Breast epithelium (tissue), 3 donors: ENCODE measurements around the gene NYNRIN.

ENCODE experiments used
- POLR2A ChIP-seq: fragments of 450-650 bp; IDR thresholded peaks from one replicate; pipeline ENCODE4 v1.6.1; 2016; ENCODE audit warnings: antibody characterized with exemption, mild to moderate bottlenecking, moderate library complexity
- POLR2AphosphoS5 ChIP-seq, 3 donors: sonication (generic); formaldehyde crosslinking; IDR thresholded peaks; one replicate each; pipeline ENCODE4 v1.6.1; 2017; ENCODE audit warnings: antibody characterized with exemption in 3 of 3
- TF ChIP-seq, protein P1 (sequence below), 3 donors: fragments of 450-650 bp; IDR thresholded peaks; one replicate each; pipeline ENCODE4 v1.5.1; 2016 to 2017; ENCODE audit warnings: antibody characterized with exemption in 3 of 3, mild to moderate bottlenecking in 3 of 3, moderate library complexity in 3 of 3

DNA sequence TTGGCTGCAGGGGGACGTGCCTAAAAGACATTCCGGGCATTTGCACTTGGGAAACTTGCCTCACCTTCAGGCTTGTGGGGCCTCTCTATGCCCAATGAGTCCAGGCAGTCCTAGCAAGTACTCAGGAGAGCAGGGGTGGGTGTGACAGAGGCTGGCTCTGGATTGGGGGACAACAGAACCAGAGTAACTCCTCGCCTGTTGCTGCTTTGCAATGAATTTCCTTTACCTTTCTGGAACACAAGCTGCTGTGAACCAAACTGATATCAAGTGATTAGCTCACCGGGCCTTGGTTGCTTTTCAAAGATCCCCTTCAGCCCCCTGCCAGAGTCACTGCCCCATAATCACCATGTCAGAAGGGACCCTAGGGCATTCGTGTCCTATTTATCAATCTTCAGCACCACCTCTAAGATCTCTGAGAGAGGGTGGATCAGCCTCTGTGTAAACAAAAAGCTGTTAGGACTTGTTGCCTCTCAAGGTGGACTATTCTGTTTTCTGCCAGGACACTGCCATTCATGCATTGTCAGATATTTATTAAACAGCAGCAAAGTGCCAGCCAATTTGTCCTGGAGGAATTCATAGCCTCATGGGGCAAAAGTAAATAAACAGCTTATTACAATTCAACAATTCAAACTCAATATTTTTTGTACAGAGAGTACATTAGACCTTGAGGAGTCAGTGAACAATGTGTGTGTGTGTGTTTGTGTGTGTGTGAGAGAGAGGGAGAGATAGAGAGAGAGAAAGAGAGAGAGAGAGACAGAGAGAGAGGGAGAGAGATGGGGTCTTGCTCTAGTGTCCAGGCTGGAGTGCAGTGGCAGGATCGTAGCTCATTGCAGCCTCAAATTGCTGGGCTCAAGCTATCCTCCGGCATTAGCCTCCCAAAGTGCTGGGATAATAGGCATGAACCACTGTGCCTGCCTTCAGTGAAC lies 19.6 kb upstream of the NYNRIN start:
- TF ChIP-seq, protein P1, sequence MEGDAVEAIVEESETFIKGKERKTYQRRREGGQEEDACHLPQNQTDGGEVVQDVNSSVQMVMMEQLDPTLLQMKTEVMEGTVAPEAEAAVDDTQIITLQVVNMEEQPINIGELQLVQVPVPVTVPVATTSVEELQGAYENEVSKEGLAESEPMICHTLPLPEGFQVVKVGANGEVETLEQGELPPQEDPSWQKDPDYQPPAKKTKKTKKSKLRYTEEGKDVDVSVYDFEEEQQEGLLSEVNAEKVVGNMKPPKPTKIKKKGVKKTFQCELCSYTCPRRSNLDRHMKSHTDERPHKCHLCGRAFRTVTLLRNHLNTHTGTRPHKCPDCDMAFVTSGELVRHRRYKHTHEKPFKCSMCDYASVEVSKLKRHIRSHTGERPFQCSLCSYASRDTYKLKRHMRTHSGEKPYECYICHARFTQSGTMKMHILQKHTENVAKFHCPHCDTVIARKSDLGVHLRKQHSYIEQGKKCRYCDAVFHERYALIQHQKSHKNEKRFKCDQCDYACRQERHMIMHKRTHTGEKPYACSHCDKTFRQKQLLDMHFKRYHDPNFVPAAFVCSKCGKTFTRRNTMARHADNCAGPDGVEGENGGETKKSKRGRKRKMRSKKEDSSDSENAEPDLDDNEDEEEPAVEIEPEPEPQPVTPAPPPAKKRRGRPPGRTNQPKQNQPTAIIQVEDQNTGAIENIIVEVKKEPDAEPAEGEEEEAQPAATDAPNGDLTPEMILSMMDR (IDR thresholded peaks at IDR 0.05) = no peak
- TF ChIP-seq POLR2A = no peak
- TF ChIP-seq POLR2AphosphoS5 (IDR thresholded peaks at IDR 0.05) = no peak
